ENCODE measurements around the gene GSE1.

- TF ChIP-seq CTCF (IDR thresholded peaks at IDR 0.05) (no peak), EP300 (IDR thresholded peaks at IDR 0.05) (no peak), POLR2AphosphoS5 (IDR thresholded peaks at IDR 0.05) (no peak), POLR2A (IDR thresholded peaks at IDR 0.05) (no peak)
Measured at GRCh38 chr16:85646358-85646907, 33.3 kb downstream of the GSE1 start.
